T-cell (primary cell): Measurements from ENCODE around the gene ZMYND8. TPM values are rescaled to one million over a fixed set of nuclear protein-coding genes. Genes with fewer than 3 reads are reported as not detected.
A peak's percentile ranks its signal among the peaks of the same experiment; 100 is the strongest.

ENCODE experiments used
- ATAC-seq, 4 experiments: fragments of 200-7000 bp in 3 of 4; fragments of 150-1000 bp in 1 of 4; cut with Tn5 transposase; replicated peaks in 1 of 4; 1 replicate in 3 of 4; 2 replicates in 1 of 4; pipeline ENCODE4 v1.10.0; 2021; ENCODE audit warnings: moderate library complexity in 3 of 4, mild to moderate bottlenecking in 2 of 4, moderate number of reproducible peaks in 1 of 4
- CTCF ChIA-PET, 2 donors: fragments of 300-600 bp; sonication (Branson Sonifier 250); formaldehyde crosslinking; loops; one replicate each; lab custom pipeline; 2022; ENCODE audit warnings: antibody characterized with exemption in 2 of 2; lab: Charles Lee
- POLR2A ChIA-PET, 2 donors: fragments of 300-600 bp; sonication (Branson Sonifier 250); formaldehyde crosslinking; loops; one replicate each; lab custom pipeline; 2022; ENCODE audit warnings: antibody characterized with exemption in 2 of 2; lab: Charles Lee
- DNase-seq, 35 experiments: peaks; one replicate each; pipeline versions ENCODE4 v3.0.0 to v3.0.0-alpha.2; 2013 to 2023
- H3K27ac ChIP-seq: one replicate; pipeline ENCODE4 v1.5.1; 2013; ENCODE audit warnings: low read length
- H3K27me3 ChIP-seq, 2 experiments: replicated peaks in 1 of 2; 1 replicate in 1 of 2; 2 replicates in 1 of 2; pipeline versions ENCODE4 v1.6.1 to v1.7.0; 2013; ENCODE audit warnings: low read length in 1 of 2, mixed read lengths in 1 of 2; ENCODE audit not compliant: control insufficient read depth in 2 of 2, insufficient read depth in 2 of 2; ENCODE audit errors: extremely low read depth in 1 of 2
- H3K36me3 ChIP-seq, 2 donors: 1 replicate in 1 of 2; 2 replicates in 1 of 2; pipeline versions ENCODE4 v1.6.1 to v1.7.0; 2013; ENCODE audit warnings: low read length in 1 of 2; ENCODE audit not compliant: control insufficient read depth in 2 of 2, insufficient read depth in 1 of 2; ENCODE audit errors: extremely low read depth in 1 of 2
- H3K4me1 ChIP-seq, 2 experiments: 1 replicate in 1 of 2; 2 replicates in 1 of 2; pipeline versions ENCODE4 v1.6.1 to v1.7.0; 2013; ENCODE audit warnings: low read length in 2 of 2, mixed read lengths in 1 of 2; ENCODE audit not compliant: insufficient read depth in 2 of 2, control insufficient read depth in 1 of 2; ENCODE audit errors: extremely low read depth in 1 of 2
- H3K4me3 ChIP-seq, 2 donors: 1 replicate in 1 of 2; 2 replicates in 1 of 2; pipeline versions ENCODE4 v1.5.1 to v1.7.0; 2013; ENCODE audit warnings: mild to moderate bottlenecking in 2 of 2, low read length in 1 of 2, moderate library complexity in 1 of 2; ENCODE audit not compliant: control insufficient read depth in 1 of 2; ENCODE audit errors: extremely low read depth in 1 of 2
- H3K9me3 ChIP-seq: 2 replicates; pipeline ENCODE4 v1.7.0; 2013
- H3K27ac Mint-ChIP-seq, 2 donors: one replicate each; pipeline ENCODE4 v1.8.0; 2020 to 2021; ENCODE audit warnings: mild to moderate bottlenecking in 2 of 2, mixed read lengths in 2 of 2
- H3K27me3 Mint-ChIP-seq, 2 donors: one replicate each; pipeline ENCODE4 v1.8.0; 2021 to 2022; ENCODE audit warnings: mixed read lengths in 2 of 2
- H3K36me3 Mint-ChIP-seq: one replicate; pipeline ENCODE4 v1.8.0; 2021; ENCODE audit warnings: mixed read lengths
- H3K4me1 Mint-ChIP-seq, 3 donors: one replicate each; pipeline ENCODE4 v1.8.0; 2020 to 2022; ENCODE audit warnings: mixed read lengths in 3 of 3, mild to moderate bottlenecking in 1 of 3
- H3K4me3 Mint-ChIP-seq, 3 donors: one replicate each; pipeline ENCODE4 v1.8.0; 2020 to 2022; ENCODE audit warnings: mild to moderate bottlenecking in 3 of 3, mixed read lengths in 3 of 3, moderate library complexity in 3 of 3
- H3K9me3 Mint-ChIP-seq, 3 donors: one replicate each; pipeline ENCODE4 v1.8.0; 2020 to 2022; ENCODE audit warnings: mixed read lengths in 3 of 3
- WGBS: methylation state at CpG from one replicate; pipeline ENCODE4 v1.1.5; 2013; ENCODE audit warnings: missing lambda C conversion rate; ENCODE audit not compliant: insufficient coverage; 5-methylcytosine and 5-hydroxymethylcytosine counted together
- total RNA-seq, 35 experiments: library from RNA in 6 of 35; stranded (reverse) in 6 of 35; fragments of 120-200 nt in 1 of 35; gene quantifications; one replicate each; pipeline versions ENCODE4 v1.2.1 to v1.2.4 and lab custom pipeline; 2013 to 2026

Gene ZMYND8
- total RNA-seq, 5 donors from 2014 or later (not counting 1 experiment from before 2014, with no cell fraction given): 39.6 to 68.9 (median 43.6) TPM

DNA sequence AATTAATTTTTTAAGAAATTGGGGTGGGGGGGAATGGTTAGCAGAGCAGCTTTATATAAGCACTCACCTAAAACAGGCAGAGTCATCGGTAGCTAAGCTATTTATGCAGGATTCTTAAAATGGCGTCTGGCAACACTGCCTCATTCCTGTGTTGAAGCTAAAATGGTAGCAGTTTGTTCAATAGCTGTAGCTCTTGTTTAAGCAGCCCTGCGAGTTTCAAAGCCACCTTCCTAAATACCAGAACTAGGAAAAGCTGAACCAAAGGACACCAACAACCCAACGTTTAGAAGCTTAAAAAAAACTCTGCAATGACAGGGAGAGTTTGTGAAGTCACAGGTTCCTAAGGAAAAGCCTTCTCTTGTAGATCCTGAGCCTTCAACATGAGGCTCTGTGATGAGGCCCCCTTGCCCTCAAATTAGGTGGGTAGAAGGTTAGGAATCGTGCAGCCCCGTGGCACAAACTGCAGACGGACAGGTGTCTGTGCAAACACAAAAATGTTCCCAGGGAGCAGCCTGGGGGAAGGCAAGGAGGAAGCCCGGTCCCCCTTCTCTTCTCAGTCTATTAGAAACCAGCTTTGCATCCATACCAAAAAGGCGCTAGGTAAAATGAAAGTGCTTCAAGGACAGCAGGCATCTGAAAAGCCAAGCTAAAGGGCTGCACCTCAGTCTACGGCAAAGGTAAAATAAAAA lies 4.7 kb downstream of the ZMYND8 start:
- peak overlapping the region; percentile 35 for H3K27ac ChIP-seq
- H3K27me3 ChIP-seq: no peaks in the 10 kb centered on the region
- peak overlapping the region in 1 of 2 donors; percentile 17 for H3K4me3 ChIP-seq
- no peaks in the 10 kb centered on the region for H3K27me3 Mint-ChIP-seq
- H3K4me1 ChIP-seq: peaks cover 65 to 71% of the 10 kb centered on the region in 2 experiments
- ChIA-PET CTCF (interaction anchor here in 1 of 2 donors (0.9 to 1.4 kb wide), 3 partner anchors 10 to 79 kb away, joined by 3 to 5 read pairs (median 3); no protein-coding TSS in a partner anchor), POLR2A (no interaction called here)
- ATAC-seq (no peak), DNase-seq (peak in 1 of 35 experiments; percentile 16)
- H3K36me3 Mint-ChIP-seq: peaks cover 22% of the 10 kb centered on the region
- H3K27ac Mint-ChIP-seq: peak overlapping the region in 1 of 2 donors; percentile 12
- H3K9me3 ChIP-seq: no peaks in the 10 kb centered on the region
- no peaks in the 10 kb centered on the region for H3K9me3 Mint-ChIP-seq
- WGBS: 49% methylated on average over 4 of the region's 10 CpGs
- peaks cover 10 to 39% (median 10%) of the 10 kb centered on the region in 3 donors for H3K4me1 Mint-ChIP-seq
- H3K36me3 ChIP-seq: peaks cover 4 to 37% of the 10 kb centered on the region in 2 donors
- H3K4me3 Mint-ChIP-seq: peak overlapping the region in 1 of 3 donors; percentile 41

- ChIA-PET CTCF (interaction anchor here (0.6 to 1.4 kb wide), 4 partner anchors 10 to 1945 kb away, joined by 3 to 5 read pairs (median 4); no protein-coding TSS in a partner anchor), POLR2A (interaction anchor here (0.7 to 1.1 kb wide), 2 partner anchors 8 to 150 kb away, joined by 4 to 6 read pairs; no protein-coding TSS in a partner anchor)
- Histone ChIP-seq H3K36me3 (peaks cover 6 to 41% of the 10 kb centered on the region in 2 donors), H3K27ac (no peak overlapping the region), H3K9me3 (no peaks in the 10 kb centered on the region), H3K4me1 (peaks cover 70 to 71% of the 10 kb centered on the region in 2 experiments), H3K4me3 (no peak overlapping the region), H3K27me3 (no peaks in the 10 kb centered on the region)
- DNase-seq (no peak), ATAC-seq (no peak)
- H3K36me3 Mint-ChIP-seq: peaks cover 30% of the 10 kb centered on the region
- WGBS: no CpG with 5 or more reads among the region's 4 CpGs
- no peak overlapping the region for H3K4me3 Mint-ChIP-seq
- no peaks in the 10 kb centered on the region for H3K27me3 Mint-ChIP-seq
- no peak overlapping the region for H3K27ac Mint-ChIP-seq
- H3K4me1 Mint-ChIP-seq: peaks cover 3 to 39% (median 3%) of the 10 kb centered on the region in 3 donors
- H3K9me3 Mint-ChIP-seq: no peaks in the 10 kb centered on the region
Measured at GRCh38 chr20:47350691-47351545, 5.6 kb downstream of the ZMYND8 start.

GRCh38 chr20:47350181-47350550 lies 6.3 kb downstream of the ZMYND8 start:
- H3K36me3 ChIP-seq: peaks cover 8 to 47% of the 10 kb centered on the region in 2 donors
- ATAC-seq (peak in 3 of 4 experiments; percentile 33 to 34 (median 34)), DNase-seq (peak in 2 of 35 experiments; percentile 9 to 48)
- H3K27ac Mint-ChIP-seq: no peak overlapping the region
- no peak overlapping the region for H3K4me3 Mint-ChIP-seq
- peaks cover 32% of the 10 kb centered on the region for H3K36me3 Mint-ChIP-seq
- WGBS: no CpG with 5 or more reads among the region's 4 CpGs
- H3K27ac ChIP-seq: no peak overlapping the region
- CTCF ChIA-PET: interaction anchor here (0.6 to 0.7 kb wide), 2 partner anchors 11 to 1945 kb away, joined by 3 to 4 read pairs; no protein-coding TSS in a partner anchor
- POLR2A ChIA-PET: interaction anchor here (0.7 to 1.1 kb wide), 2 partner anchors 9 to 151 kb away, joined by 4 to 6 read pairs; no protein-coding TSS in a partner anchor
- no peaks in the 10 kb centered on the region for H3K9me3 Mint-ChIP-seq
- H3K4me3 ChIP-seq: no peak overlapping the region
- no peaks in the 10 kb centered on the region for H3K27me3 Mint-ChIP-seq
- H3K27me3 ChIP-seq: no peaks in the 10 kb centered on the region
- no peaks in the 10 kb centered on the region for H3K9me3 ChIP-seq
- peaks cover 70 to 71% of the 10 kb centered on the region in 2 experiments for H3K4me1 ChIP-seq
- H3K4me1 Mint-ChIP-seq: peaks cover 1 to 35% (median 2%) of the 10 kb centered on the region in 3 donors

DNA sequence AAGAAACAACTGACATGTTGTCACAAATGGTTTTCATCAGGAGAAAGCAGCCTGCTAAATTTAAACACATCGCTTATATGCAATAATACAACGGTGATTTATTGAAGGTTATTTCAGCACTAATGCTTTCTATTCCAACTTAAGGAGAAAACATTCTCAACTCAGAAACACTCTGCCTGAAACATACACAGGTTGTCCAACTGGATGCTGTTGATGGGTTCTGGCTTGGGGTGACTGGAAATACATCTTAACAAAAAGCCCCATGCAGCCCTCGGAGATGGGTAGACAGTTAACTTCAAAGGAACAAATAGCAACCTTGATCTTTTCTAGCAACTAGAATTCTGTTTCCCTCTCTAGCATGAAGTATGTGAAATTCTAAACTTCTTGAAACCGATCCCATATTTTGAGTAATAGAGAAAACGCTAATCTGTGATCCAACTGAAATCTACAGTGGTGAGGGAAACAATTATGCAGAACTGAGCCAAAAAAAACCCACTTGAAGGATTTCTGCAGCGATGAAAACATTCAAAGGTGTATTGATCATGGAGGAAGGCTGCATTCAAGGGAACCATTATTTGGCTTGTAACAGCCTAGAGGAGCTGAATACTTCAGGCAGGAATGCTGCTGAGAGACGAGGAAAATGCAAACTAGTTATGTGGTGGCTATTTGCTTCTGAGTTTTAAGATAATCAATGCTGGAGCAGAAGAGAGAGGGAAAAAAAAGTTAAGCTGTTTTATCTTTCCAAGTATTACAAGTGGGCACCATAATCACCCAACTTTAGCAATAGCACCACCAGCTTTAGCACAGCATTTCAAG lies 6.9 kb downstream of the ZMYND8 start:
- Mint-ChIP-seq H3K27ac (no peak overlapping the region), H3K4me1 (peaks cover 4 to 33% (median 5%) of the 10 kb centered on the region in 3 donors), H3K36me3 (peaks cover 34% of the 10 kb centered on the region), H3K9me3 (no peaks in the 10 kb centered on the region), H3K27me3 (no peaks in the 10 kb centered on the region), H3K4me3 (no peak overlapping the region)
- ATAC-seq (peak in 1 of 4 experiments; percentile 53), DNase-seq (peak in 1 of 35 experiments; percentile 25)
- H3K9me3 ChIP-seq: no peaks in the 10 kb centered on the region
- WGBS: 79% methylated on average over 2 of the region's 7 CpGs
- peaks cover 8 to 49% of the 10 kb centered on the region in 2 donors for H3K36me3 ChIP-seq
- no peak overlapping the region for H3K4me3 ChIP-seq
- ChIA-PET CTCF (no interaction called here), POLR2A (interaction anchor here in 1 of 2 donors (1.9 kb wide), 1 partner anchor 9 kb away, joined by 6 read pairs; no protein-coding TSS in a partner anchor)
- H3K4me1 ChIP-seq: peaks cover 65 to 70% of the 10 kb centered on the region in 2 experiments
- no peak overlapping the region for H3K27ac ChIP-seq
- H3K27me3 ChIP-seq: no peaks in the 10 kb centered on the region

DNA sequence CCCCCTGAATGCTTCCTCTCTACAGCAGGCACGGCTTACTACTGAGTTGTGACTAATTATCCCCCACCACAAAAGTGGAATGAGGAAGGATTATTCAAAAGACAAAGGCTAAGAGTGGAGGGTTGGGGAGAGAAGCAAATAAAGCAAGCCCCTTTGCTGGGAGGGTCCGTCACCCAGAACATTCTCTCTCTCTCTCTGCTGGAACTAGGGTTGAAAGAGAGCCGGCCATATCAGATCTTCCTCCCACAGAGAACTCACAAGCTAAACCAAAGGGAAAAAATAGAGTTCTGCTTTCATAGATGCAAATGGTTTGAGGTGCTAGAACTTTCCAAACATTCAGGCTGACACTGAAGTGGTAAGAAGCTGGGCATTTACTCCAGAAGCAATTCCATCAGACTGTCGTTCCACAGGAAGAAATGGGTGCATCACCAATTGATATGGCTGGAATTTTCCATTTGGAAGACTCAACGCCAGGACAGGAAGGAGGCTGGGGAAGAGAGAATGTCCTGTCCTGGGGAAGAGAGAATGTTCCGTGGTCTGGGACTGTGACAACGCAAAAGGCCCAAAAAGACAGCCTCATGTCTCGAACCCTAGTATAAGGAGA lies 7.9 kb downstream of the ZMYND8 start:
- H3K9me3 ChIP-seq: no peaks in the 10 kb centered on the region
- DNase-seq (no peak), ATAC-seq (no peak)
- H3K27ac Mint-ChIP-seq: no peak overlapping the region
- H3K9me3 Mint-ChIP-seq: no peaks in the 10 kb centered on the region
- no peak overlapping the region for H3K4me3 ChIP-seq
- POLR2A ChIA-PET: interaction anchor here in 1 of 2 donors (1.9 kb wide), 1 partner anchor 10 kb away, joined by 6 read pairs; no protein-coding TSS in a partner anchor
- H3K36me3 ChIP-seq: peaks cover 8 to 53% of the 10 kb centered on the region in 2 donors
- H3K36me3 Mint-ChIP-seq: peaks cover 40% of the 10 kb centered on the region
- CTCF ChIA-PET: interaction anchor here in 1 of 2 donors (1.0 kb wide), 1 partner anchor 76 kb away, joined by 4 read pairs; no protein-coding TSS in a partner anchor
- peaks cover 56 to 64% of the 10 kb centered on the region in 2 experiments for H3K4me1 ChIP-seq
- WGBS: 95% methylated on average over 4 of the region's 8 CpGs
- H3K27ac ChIP-seq: no peak overlapping the region
- H3K27me3 Mint-ChIP-seq: no peaks in the 10 kb centered on the region
- H3K4me3 Mint-ChIP-seq: no peak overlapping the region
- H3K27me3 ChIP-seq: no peaks in the 10 kb centered on the region
- peaks cover 9 to 30% (median 12%) of the 10 kb centered on the region in 3 donors for H3K4me1 Mint-ChIP-seq
